B cell (primary cell): ENCODE data around the gene ARHGAP6.

Experiments used
- EZH2 ChIP-seq: IDR thresholded peaks from 2 replicates; pipeline ENCODE4 v1.6.1; 2012; ENCODE audit warnings: borderline replicate concordance, low read depth, mild to moderate bottlenecking, moderate library complexity, low read length; ENCODE audit not compliant: insufficient read depth, poor library complexity, severe bottlenecking
- TF ChIP-seq, protein P1 (sequence below): fragments of 200-600 bp; IDR thresholded peaks from one replicate; pipeline ENCODE4 v1.8.0; 2022; ENCODE audit warnings: antibody characterized with exemption, mild to moderate bottlenecking

- TF ChIP-seq EZH2 = no peak
- TF ChIP-seq, protein P1, sequence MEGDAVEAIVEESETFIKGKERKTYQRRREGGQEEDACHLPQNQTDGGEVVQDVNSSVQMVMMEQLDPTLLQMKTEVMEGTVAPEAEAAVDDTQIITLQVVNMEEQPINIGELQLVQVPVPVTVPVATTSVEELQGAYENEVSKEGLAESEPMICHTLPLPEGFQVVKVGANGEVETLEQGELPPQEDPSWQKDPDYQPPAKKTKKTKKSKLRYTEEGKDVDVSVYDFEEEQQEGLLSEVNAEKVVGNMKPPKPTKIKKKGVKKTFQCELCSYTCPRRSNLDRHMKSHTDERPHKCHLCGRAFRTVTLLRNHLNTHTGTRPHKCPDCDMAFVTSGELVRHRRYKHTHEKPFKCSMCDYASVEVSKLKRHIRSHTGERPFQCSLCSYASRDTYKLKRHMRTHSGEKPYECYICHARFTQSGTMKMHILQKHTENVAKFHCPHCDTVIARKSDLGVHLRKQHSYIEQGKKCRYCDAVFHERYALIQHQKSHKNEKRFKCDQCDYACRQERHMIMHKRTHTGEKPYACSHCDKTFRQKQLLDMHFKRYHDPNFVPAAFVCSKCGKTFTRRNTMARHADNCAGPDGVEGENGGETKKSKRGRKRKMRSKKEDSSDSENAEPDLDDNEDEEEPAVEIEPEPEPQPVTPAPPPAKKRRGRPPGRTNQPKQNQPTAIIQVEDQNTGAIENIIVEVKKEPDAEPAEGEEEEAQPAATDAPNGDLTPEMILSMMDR = no peak
Observed at GRCh38 chrX:11189097-11189496, 476.6 kb downstream of the ARHGAP6 start.
